Neural progenitor cell (in vitro differentiated cells): ENCODE measurements around the gene DCAF4L1. TPM values are rescaled to one million over a fixed set of nuclear protein-coding genes. Genes with fewer than 3 reads are reported as not detected.

Source experiments
- DNase-seq: peaks from one replicate; pipeline ENCODE4 v3.0.0-alpha.2; 2016; ENCODE audit warnings: low spot score
- H2AFZ ChIP-seq: fragments of 200-600 bp; sonication (generic); replicated peaks from 2 replicates; pipeline ENCODE4 v1.6.1; 2016; ENCODE audit warnings: antibody characterized with exemption
- H3F3A ChIP-seq: fragments of 200-600 bp; sonication (generic); 2 replicates; pipeline ENCODE4 v1.6.1; 2016; ENCODE audit warnings: antibody characterized with exemption, low read depth
- H3K27ac ChIP-seq: fragments of 200-600 bp; sonication (generic); 2 replicates; pipeline ENCODE4 v1.5.1; 2016; ENCODE audit warnings: mild to moderate bottlenecking
- H3K27me3 ChIP-seq: fragments of 200-600 bp; sonication (generic); 2 replicates; pipeline ENCODE4 v1.6.1; 2016; ENCODE audit warnings: mild to moderate bottlenecking, moderate library complexity
- H3K36me3 ChIP-seq: fragments of 200-600 bp; sonication (generic); 2 replicates; pipeline ENCODE4 v1.5.1; 2016
- H3K4me1 ChIP-seq: fragments of 200-600 bp; sonication (generic); 2 replicates; pipeline ENCODE4 v1.6.1; 2016; ENCODE audit warnings: mixed run types
- H3K4me2 ChIP-seq: fragments of 200-600 bp; sonication (generic); 2 replicates; pipeline ENCODE4 v1.6.1; 2016
- H3K4me3 ChIP-seq: fragments of 200-600 bp; sonication (generic); 2 replicates; pipeline ENCODE4 v1.5.1; 2016
- H3K79me2 ChIP-seq: fragments of 200-600 bp; sonication (generic); 2 replicates; pipeline ENCODE4 v1.6.1; 2016; ENCODE audit warnings: low read depth
- H3K9ac ChIP-seq: fragments of 200-600 bp; sonication (generic); 2 replicates; pipeline ENCODE4 v1.6.1; 2016
- H3K9me3 ChIP-seq: fragments of 200-600 bp; sonication (generic); 2 replicates; pipeline ENCODE4 v1.5.1; 2016; ENCODE audit warnings: low read depth
- H4K20me1 ChIP-seq: fragments of 200-600 bp; sonication (generic); 2 replicates; pipeline ENCODE4 v1.6.1; 2016; ENCODE audit warnings: low read depth
- H3K27ac Mint-ChIP-seq: 3 replicates; pipeline ENCODE4 v1.8.0; 2021; ENCODE audit warnings: mixed read lengths
- H3K27me3 Mint-ChIP-seq: 2 replicates; pipeline ENCODE4 v1.8.0; 2022; ENCODE audit warnings: low read depth, mild to moderate bottlenecking, inconsistent platforms, moderate library complexity, mixed read lengths; ENCODE audit not compliant: insufficient read depth
- H3K36me3 Mint-ChIP-seq: 3 replicates; pipeline ENCODE4 v1.8.0; 2021; ENCODE audit warnings: mixed read lengths
- H3K4me1 Mint-ChIP-seq: 3 replicates; pipeline ENCODE4 v1.8.0; 2021; ENCODE audit warnings: mixed read lengths
- H3K4me3 Mint-ChIP-seq: 3 replicates; pipeline ENCODE4 v1.8.0; 2021; ENCODE audit warnings: mild to moderate bottlenecking, moderate library complexity, mixed read lengths
- H3K9me3 Mint-ChIP-seq: 3 replicates; pipeline ENCODE4 v1.8.0; 2020; ENCODE audit warnings: mixed read lengths
- EZH2 ChIP-seq: fragments of 200-600 bp; sonication (generic); IDR thresholded peaks from 2 replicates; pipeline ENCODE4 v1.6.1; 2017; ENCODE audit warnings: antibody characterized with exemption, mild to moderate bottlenecking, moderate library complexity
- EZH2phosphoT487 ChIP-seq: fragments of 200-600 bp; sonication (generic); IDR thresholded peaks from 2 replicates; pipeline ENCODE4 v1.6.1; 2017; ENCODE audit warnings: antibody characterized with exemption
- total RNA-seq: library from RNA; depleted of rRNA; stranded (reverse); fragments of >200 nt; gene quantifications from 2 replicates; pipeline ENCODE4 v1.2.3, GENCODE V29; 2015; ENCODE audit warnings: low replicate concordance
- TF ChIP-seq, protein P1 (sequence below): fragments of 200-600 bp; sonication (generic); IDR thresholded peaks from 2 replicates; pipeline ENCODE4 v1.5.1; 2017; ENCODE audit warnings: antibody characterized with exemption, mild to moderate bottlenecking

DCAF4L1 gene
- total RNA-seq, 1 donor from 2014 or later, result 0.17 TPM

- Histone ChIP-seq H2AFZ (no peak overlapping the region), H4K20me1 (peaks cover 9% of the 10 kb centered on the region), H3K4me1 (no peaks in the 10 kb centered on the region), H3K79me2 (peaks cover 91% of the 10 kb centered on the region), H3K9me3 (no peaks in the 10 kb centered on the region), H3K36me3 (peaks cover 6% of the 10 kb centered on the region), H3K27me3 (no peaks in the 10 kb centered on the region), H3K9ac (no peak overlapping the region), H3K4me2 (no peak overlapping the region), H3K27ac (no peak overlapping the region), H3F3A (no peaks in the 10 kb centered on the region), H3K4me3 (no peak overlapping the region)
- H3K27me3 Mint-ChIP-seq, result peaks cover 2% of the 10 kb centered on the region
- no peak overlapping the region for H3K27ac Mint-ChIP-seq
- H3K9me3 Mint-ChIP-seq, result no peaks in the 10 kb centered on the region
- H3K4me1 Mint-ChIP-seq, result no peaks in the 10 kb centered on the region
- H3K36me3 Mint-ChIP-seq, result peaks cover 3% of the 10 kb centered on the region
- no peak for DNase-seq
- TF ChIP-seq EZH2phosphoT487, result no peak
- TF ChIP-seq EZH2, result no peak
- TF ChIP-seq, protein P1, sequence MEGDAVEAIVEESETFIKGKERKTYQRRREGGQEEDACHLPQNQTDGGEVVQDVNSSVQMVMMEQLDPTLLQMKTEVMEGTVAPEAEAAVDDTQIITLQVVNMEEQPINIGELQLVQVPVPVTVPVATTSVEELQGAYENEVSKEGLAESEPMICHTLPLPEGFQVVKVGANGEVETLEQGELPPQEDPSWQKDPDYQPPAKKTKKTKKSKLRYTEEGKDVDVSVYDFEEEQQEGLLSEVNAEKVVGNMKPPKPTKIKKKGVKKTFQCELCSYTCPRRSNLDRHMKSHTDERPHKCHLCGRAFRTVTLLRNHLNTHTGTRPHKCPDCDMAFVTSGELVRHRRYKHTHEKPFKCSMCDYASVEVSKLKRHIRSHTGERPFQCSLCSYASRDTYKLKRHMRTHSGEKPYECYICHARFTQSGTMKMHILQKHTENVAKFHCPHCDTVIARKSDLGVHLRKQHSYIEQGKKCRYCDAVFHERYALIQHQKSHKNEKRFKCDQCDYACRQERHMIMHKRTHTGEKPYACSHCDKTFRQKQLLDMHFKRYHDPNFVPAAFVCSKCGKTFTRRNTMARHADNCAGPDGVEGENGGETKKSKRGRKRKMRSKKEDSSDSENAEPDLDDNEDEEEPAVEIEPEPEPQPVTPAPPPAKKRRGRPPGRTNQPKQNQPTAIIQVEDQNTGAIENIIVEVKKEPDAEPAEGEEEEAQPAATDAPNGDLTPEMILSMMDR, result no peak
- no peak overlapping the region for H3K4me3 Mint-ChIP-seq
Observed at GRCh38 chr4:41998019-41998418, 16.5 kb downstream of the DCAF4L1 start.

DNA sequence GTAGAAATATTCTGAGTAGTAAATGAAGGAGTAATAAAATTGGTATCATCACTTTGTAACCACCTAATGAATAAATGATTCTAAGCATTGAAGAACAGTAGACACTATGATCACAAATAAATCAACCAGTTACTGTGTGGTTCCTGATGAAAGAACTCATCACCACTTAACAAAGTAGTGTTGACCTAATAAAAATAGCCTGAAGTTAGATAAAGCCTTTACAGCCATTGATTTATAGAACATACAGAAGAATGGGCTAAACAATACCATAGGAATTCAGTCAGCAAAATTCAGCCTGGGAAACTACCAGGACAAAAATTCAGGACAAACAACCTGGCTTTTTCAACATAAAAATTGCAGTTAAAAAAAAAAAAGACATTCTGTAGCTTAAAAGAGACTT is 17.8 kb downstream of the DCAF4L1 start:
- no peak overlapping the region for H3K4me3 Mint-ChIP-seq
- Histone ChIP-seq H4K20me1 (peaks cover 5% of the 10 kb centered on the region), H2AFZ (no peak overlapping the region), H3K79me2 (peaks cover 84% of the 10 kb centered on the region), H3K36me3 (peaks cover 6% of the 10 kb centered on the region), H3K27me3 (no peaks in the 10 kb centered on the region), H3K4me1 (no peaks in the 10 kb centered on the region), H3K9me3 (no peaks in the 10 kb centered on the region), H3F3A (no peaks in the 10 kb centered on the region), H3K27ac (no peak overlapping the region), H3K4me3 (no peak overlapping the region), H3K9ac (no peak overlapping the region), H3K4me2 (no peak overlapping the region)
- TF ChIP-seq EZH2phosphoT487, result no peak
- no peak for TF ChIP-seq EZH2
- TF ChIP-seq, protein P1, result no peak
- H3K27ac Mint-ChIP-seq, result no peak overlapping the region
- H3K4me1 Mint-ChIP-seq, result no peaks in the 10 kb centered on the region
- DNase-seq, result no peak
- H3K36me3 Mint-ChIP-seq, result peaks cover 9% of the 10 kb centered on the region
- peaks cover 2% of the 10 kb centered on the region for H3K27me3 Mint-ChIP-seq
- H3K9me3 Mint-ChIP-seq, result no peaks in the 10 kb centered on the region

DNA sequence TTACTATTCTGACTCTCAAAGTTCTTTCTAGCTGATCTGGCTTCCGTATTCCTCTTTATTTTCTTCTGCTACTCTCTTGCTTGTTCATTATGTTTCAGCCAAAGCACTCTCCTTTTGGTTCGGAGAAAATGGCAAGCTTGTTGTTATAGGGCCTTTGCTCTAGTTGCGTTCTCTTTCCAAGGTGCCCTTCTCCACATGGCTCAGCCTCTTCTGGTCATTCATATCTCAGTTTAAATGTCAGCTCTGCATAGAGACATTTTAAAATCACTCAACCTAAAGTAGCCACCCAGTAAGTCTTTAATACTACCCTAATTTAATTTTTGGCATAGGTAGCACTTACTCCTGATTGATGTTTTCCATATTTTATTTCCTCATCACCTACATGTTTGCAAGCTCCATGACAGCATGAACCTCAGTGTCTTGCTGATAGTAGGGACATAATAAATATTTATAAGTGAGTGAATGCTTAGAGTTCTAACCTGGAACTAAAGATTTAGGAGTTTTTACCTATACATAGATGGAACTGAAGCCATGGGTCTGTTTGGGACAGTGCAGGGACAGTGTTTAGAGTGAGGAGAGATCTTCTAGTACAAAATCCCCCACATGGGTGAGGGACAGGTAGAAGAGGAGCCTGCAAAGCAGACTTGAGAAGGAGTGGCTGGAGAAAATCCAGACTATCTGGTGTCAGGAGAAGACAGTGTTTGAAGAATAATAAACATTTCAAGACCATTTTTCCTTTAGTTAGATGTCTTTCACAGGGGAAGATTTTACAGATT is 26.6 kb downstream of the DCAF4L1 start:
- Mint-ChIP-seq H3K36me3 (peaks cover 23% of the 10 kb centered on the region), H3K27ac (no peak overlapping the region), H3K27me3 (no peaks in the 10 kb centered on the region), H3K4me3 (no peak overlapping the region), H3K9me3 (no peaks in the 10 kb centered on the region), H3K4me1 (no peaks in the 10 kb centered on the region)
- Histone ChIP-seq H3K4me3 (no peak overlapping the region), H3K4me2 (no peak overlapping the region), H3F3A (no peaks in the 10 kb centered on the region), H2AFZ (no peak overlapping the region), H3K4me1 (no peaks in the 10 kb centered on the region), H3K79me2 (peaks cover 65% of the 10 kb centered on the region), H4K20me1 (peaks cover 20% of the 10 kb centered on the region), H3K9ac (no peak overlapping the region), H3K36me3 (no peaks in the 10 kb centered on the region), H3K27me3 (no peaks in the 10 kb centered on the region), H3K9me3 (no peaks in the 10 kb centered on the region), H3K27ac (no peak overlapping the region)
- no peak for DNase-seq
- TF ChIP-seq EZH2phosphoT487 (no peak), EZH2 (no peak)
- TF ChIP-seq, protein P1, result no peak
